Heart left ventricle (tissue), 13 donors: ENCODE measurements around the gene EVX2.

ENCODE experiments used
- POLR2A ChIP-seq, 2 donors: fragments of 450-650 bp; IDR thresholded peaks; one replicate each; pipeline ENCODE4 v1.6.1; 2017; ENCODE audit warnings: antibody characterized with exemption in 2 of 2, mild to moderate bottlenecking in 2 of 2, moderate library complexity in 2 of 2
- TF ChIP-seq, protein P1 (sequence below), 12 donors: fragments of 200-600 bp; sonication (generic) in 4 of 12; IDR thresholded peaks; one replicate each; pipeline versions ENCODE4 v1.5.0 to v1.8.0; 2018 to 2022; ENCODE audit warnings: antibody characterized with exemption in 12 of 12, mild to moderate bottlenecking in 5 of 12
- donor health status: ischemic (EF 13 %, LVEDD 7.1; RV severe dilation, severe dysfunction).
- donor health status: DM: no; HTN: yes; CAD: no.
- donor health status: DM: no; HTN: no; CAD: no.
- donor health status: ischemic (EF 25% LVEDD 6.9; RV normal size, moderate dysfunction).
- donor health status: ischemic (EF 25% LVEDD 5.7; RV mildly dilated, moderate dysfunction).
- donor health status: ischemic (EF 35%, LVEDD 5.7; RV mildly dilated, moderate dysfunction).
- donor health status: nonischemic (EF 11% LVEDD 7.7; RV severe dilation, severe dysfunction).
- donor health status: DM: yes; HTN: yes; CAD: no.
- donor health status: PGD.
- donor health status: ischemic (EF 29% LVEDD 5.4; RV normal size, mild dysfunction).
- donor health status: nonischemic (EF 23%, LVEDD 6.1; RV moderate dilation, normal function).

DNA sequence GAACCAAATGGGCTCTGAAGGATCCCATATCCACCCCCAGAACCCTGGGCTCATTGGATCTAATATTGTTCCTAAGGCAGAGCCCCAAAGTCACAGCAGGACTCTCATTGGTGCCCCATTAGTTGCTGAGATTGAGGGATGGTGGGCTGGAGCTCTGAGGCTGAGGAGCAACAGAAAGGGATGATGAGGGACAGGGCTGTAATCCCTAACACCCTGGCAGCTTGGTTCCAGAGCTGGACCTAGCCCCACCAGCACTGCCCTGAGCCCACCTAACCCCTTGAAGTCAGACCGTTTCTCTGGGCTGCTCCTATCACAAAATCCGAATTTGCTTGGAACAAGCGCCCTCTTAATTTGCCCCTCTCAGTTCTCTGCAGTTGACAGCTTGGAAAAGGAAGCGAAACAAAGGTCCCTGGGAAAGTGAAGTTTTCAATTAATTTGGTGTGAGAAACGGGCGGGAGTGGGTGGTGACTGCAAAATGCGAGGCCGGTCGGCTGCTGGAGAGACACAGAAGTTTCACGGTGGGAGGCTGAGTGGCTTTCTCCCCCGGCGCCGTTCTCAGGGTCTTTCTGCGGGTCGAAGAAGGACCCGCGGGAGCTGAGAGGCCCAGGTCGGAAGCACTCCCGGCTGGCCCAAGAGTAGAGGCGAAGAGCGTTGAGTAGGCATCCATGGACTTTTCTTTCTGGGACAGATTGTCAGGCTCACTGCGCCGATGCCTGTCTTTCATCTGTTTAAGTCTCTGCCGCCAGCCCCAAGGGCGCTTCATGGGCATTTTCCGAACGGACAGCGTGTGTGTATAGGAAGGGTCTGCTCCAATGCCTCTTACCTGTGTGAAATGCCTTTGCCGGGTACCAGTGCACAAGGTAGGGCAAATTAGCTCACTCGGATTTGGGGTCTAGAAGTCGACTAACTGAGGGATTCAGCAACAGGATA is 7.8 kb upstream of the EVX2 start:
- TF ChIP-seq, protein P1, sequence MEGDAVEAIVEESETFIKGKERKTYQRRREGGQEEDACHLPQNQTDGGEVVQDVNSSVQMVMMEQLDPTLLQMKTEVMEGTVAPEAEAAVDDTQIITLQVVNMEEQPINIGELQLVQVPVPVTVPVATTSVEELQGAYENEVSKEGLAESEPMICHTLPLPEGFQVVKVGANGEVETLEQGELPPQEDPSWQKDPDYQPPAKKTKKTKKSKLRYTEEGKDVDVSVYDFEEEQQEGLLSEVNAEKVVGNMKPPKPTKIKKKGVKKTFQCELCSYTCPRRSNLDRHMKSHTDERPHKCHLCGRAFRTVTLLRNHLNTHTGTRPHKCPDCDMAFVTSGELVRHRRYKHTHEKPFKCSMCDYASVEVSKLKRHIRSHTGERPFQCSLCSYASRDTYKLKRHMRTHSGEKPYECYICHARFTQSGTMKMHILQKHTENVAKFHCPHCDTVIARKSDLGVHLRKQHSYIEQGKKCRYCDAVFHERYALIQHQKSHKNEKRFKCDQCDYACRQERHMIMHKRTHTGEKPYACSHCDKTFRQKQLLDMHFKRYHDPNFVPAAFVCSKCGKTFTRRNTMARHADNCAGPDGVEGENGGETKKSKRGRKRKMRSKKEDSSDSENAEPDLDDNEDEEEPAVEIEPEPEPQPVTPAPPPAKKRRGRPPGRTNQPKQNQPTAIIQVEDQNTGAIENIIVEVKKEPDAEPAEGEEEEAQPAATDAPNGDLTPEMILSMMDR (IDR thresholded peaks at IDR 0.05): no peak
- no peak for TF ChIP-seq POLR2A (IDR thresholded peaks at IDR 0.05)
